Measurements from ENCODE around the gene SPIRE2.

GRCh38 chr16:89822188-89823086 lies 5.8 kb upstream of the SPIRE2 start:
- TF ChIP-seq POLR2A (IDR thresholded peaks at IDR 0.05; ENCODE audit: low read length) (no peak), GATA1 (IDR thresholded peaks at IDR 0.05; ENCODE audit: low read depth, low read length) (no peak)
